HepG2 (cell line): Measurements from ENCODE around the gene ERV3-1. TPM values are rescaled to one million over a fixed set of nuclear protein-coding genes. Genes with fewer than 3 reads are reported as not detected.

ENCODE experiments used
- ARHGAP35 ChIP-seq: sonication (generic); formaldehyde crosslinking; IDR thresholded peaks from 2 replicates; pipeline ENCODE4 v1.9.0; 2022; ENCODE audit warnings: mild to moderate bottlenecking, inconsistent platforms, moderate library complexity, missing genetic modification reagents, borderline replicate concordance
- ARID2 ChIP-seq: sonication (generic); formaldehyde crosslinking; IDR thresholded peaks from 2 replicates; pipeline ENCODE4 v1.8.1; 2022; ENCODE audit warnings: mild to moderate bottlenecking, missing genetic modification reagents, borderline replicate concordance
- GPN1 ChIP-seq: sonication (generic); formaldehyde crosslinking; IDR thresholded peaks from 2 replicates; pipeline ENCODE4 v1.5.1; 2020; ENCODE audit warnings: missing genetic modification reagents, borderline replicate concordance
- HNRNPH1 ChIP-seq: fragments of 200-400 bp; formaldehyde crosslinking; optimal IDR thresholded peaks from 2 replicates; pipeline ENCODE3; 2017; ENCODE audit warnings: mild to moderate bottlenecking, low read depth, low read length
- KDM3A ChIP-seq: IDR thresholded peaks from 2 replicates; pipeline ENCODE4 v1.6.1; 2018; ENCODE audit warnings: low read depth, missing compliant biosample characterization
- MED1 ChIP-seq: sonication (generic); formaldehyde crosslinking; IDR thresholded peaks from 2 replicates; pipeline ENCODE4 v1.4.0; 2020; ENCODE audit warnings: missing genetic modification reagents
- NR1H2 ChIP-seq: sonication (generic); formaldehyde crosslinking; IDR thresholded peaks from 2 replicates; pipeline ENCODE4 v1.8.1; 2022; ENCODE audit warnings: low read depth, missing genetic modification reagents, borderline replicate concordance
- ONECUT2 ChIP-seq: sonication (generic); formaldehyde crosslinking; IDR thresholded peaks from 2 replicates; pipeline ENCODE4 v1.4.0; 2020; ENCODE audit warnings: missing genetic modification reagents
- RARA ChIP-seq: IDR thresholded peaks from 2 replicates; pipeline ENCODE4 v1.6.1; 2016; ENCODE audit warnings: missing genetic modification reagents, missing compliant biosample characterization
- RXRB ChIP-seq: IDR thresholded peaks from 2 replicates; pipeline ENCODE4 v1.6.1; 2016; ENCODE audit warnings: borderline replicate concordance, missing genetic modification reagents, missing compliant biosample characterization
- TRIM24 ChIP-seq: sonication (generic); formaldehyde crosslinking; IDR thresholded peaks from 2 replicates; pipeline ENCODE4 v1.8.0; 2022; ENCODE audit warnings: mild to moderate bottlenecking, missing genetic modification reagents
- ZBTB8A ChIP-seq: sonication (generic); formaldehyde crosslinking; IDR thresholded peaks from 2 replicates; pipeline ENCODE4 v1.4.0; 2020; ENCODE audit warnings: mild to moderate bottlenecking, low read depth, missing genetic modification reagents, borderline replicate concordance
- ZNF296 ChIP-seq: sonication (generic); formaldehyde crosslinking; conservative IDR thresholded peaks from 2 replicates; pipeline ENCODE4 v1.5.0; 2020; ENCODE audit warnings: mild to moderate bottlenecking, missing genetic modification reagents
- ZNF776 ChIP-seq: sonication (generic); formaldehyde crosslinking; IDR thresholded peaks from 2 replicates; pipeline ENCODE4 v1.4.0; 2020; ENCODE audit warnings: mild to moderate bottlenecking, missing genetic modification reagents
- ZNF777 ChIP-seq: sonication (generic); formaldehyde crosslinking; IDR thresholded peaks from 2 replicates; pipeline ENCODE4 v1.4.0; 2020; ENCODE audit warnings: missing genetic modification reagents
- polyA plus RNA-seq, 8 experiments: library from polyadenylated mRNA; depleted of rRNA in 3 of 8; stranded (reverse) in 7 of 8; unstranded in 1 of 8; fragments of >200 nt; fragmentation: Illumina TruSeq in 4 of 8; extraction: Trizol in 4 of 8; gene quantifications; 2 replicates each; pipeline versions ENCODE4 v1.2.1 to v1.2.3, GENCODE V29; 2011 to 2016; ENCODE audit warnings: low read depth in 4 of 8, missing spikeins in 1 of 8, mixed read lengths in 1 of 8; ENCODE audit not compliant: insufficient read depth in 1 of 8
- total RNA-seq, 5 experiments: library from RNA; depleted of rRNA; stranded (reverse); fragments of >200 nt; fragmentation: Illumina TruSeq; extraction: Trizol; gene quantifications; 2 replicates each; pipeline ENCODE4 v1.2.3, GENCODE V29; 2016; ENCODE audit warnings: low read depth in 1 of 5
- TF ChIP-seq, protein P1 (sequence below): IDR thresholded peaks from 2 replicates; pipeline ENCODE4 v1.6.1; 2012; ENCODE audit warnings: low read depth, low read length, improper control_type of control experiment
- TF ChIP-seq, protein P2 (sequence below): sonication (generic); formaldehyde crosslinking; IDR thresholded peaks from 2 replicates; pipeline ENCODE4 v1.8.0; 2022; ENCODE audit warnings: mild to moderate bottlenecking, missing genetic modification reagents; ENCODE audit not compliant: insufficient replicate concordance
- TF ChIP-seq, protein P3 (sequence below): IDR thresholded peaks from 2 replicates; pipeline ENCODE4 v1.6.1; 2016
- TF ChIP-seq, protein P4 (sequence below): sonication (generic); formaldehyde crosslinking; IDR thresholded peaks from 2 replicates; pipeline ENCODE4 v1.8.1; 2023; ENCODE audit warnings: mild to moderate bottlenecking, moderate library complexity, missing genetic modification reagents
- TF ChIP-seq, protein P5 (sequence below): sonication (generic); formaldehyde crosslinking; IDR thresholded peaks from 2 replicates; pipeline ENCODE4 v1.4.0; 2020; ENCODE audit warnings: missing genetic modification reagents

The ERV3-1 gene
- total and polyA plus RNA-seq, 2 of the 13 experiments (the other 11 are each of a cell fraction or from before 2014, with no cell fraction given): 20.4 to 86.3 TPM

DNA sequence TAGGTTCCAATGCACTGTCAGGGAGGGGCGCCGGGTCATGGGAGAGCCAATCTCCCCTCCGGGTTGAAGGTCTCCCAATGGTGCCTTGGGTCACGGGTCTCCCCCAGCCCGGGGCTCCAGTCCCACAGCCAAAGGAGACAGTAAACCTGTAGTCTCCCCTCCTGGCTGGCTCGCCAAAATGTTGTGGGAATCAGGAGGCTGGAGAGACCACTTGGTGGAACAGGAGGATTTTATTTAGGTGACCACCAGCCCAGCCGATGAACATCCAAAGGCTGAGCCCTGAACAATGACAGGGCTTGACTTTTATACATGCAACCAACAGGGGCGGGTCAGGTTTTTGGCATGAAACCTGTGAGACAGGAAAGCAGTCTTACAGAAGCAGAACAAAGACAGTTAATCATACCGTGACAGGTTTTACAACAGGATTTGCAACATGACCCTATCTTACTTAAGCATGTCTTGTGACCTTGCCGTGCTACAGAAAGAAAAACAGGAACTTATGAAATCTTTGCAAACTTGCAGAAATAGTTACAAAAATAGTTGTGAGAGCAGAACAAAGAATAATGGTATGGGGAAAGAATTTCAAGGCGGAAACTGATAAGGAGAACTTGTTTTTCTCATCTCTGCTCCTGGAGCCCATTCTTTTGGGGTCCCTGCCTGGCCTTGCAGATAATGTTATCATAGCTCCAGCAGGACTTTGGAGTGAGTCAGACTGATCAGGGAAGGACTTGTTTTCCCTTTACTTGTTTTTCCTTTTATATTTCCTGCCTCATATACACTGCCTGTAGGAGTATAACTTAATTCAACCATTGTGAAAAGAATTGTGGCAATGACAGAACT, 7.1 kb downstream of the ERV3-1 start (continued):
- TF ChIP-seq ARHGAP35 (CRISPR knock-in tag) (no peak), ZNF296 (no peak), NR1H2 (CRISPR knock-in tag) (no peak), ZNF777 (CRISPR knock-in tag) (no peak), ZBTB8A (CRISPR knock-in tag) (no peak), TRIM24 (peak; percentile 99), HNRNPH1 (no peak), RARA (CRISPR knock-in tag) (peak; percentile 95), ONECUT2 (CRISPR knock-in tag) (no peak), RXRB (CRISPR knock-in tag) (peak; percentile 95), KDM3A (CRISPR knock-in tag) (peak; percentile 61; the same call in 1 of the 2 replicates), MED1 (CRISPR knock-in tag) (peak; percentile 99), GPN1 (CRISPR knock-in tag) (no peak), ARID2 (CRISPR knock-in tag) (no peak; the same call in 1 of the 2 replicates), ZNF776 (CRISPR knock-in tag) (no peak)
- TF ChIP-seq, protein P1, sequence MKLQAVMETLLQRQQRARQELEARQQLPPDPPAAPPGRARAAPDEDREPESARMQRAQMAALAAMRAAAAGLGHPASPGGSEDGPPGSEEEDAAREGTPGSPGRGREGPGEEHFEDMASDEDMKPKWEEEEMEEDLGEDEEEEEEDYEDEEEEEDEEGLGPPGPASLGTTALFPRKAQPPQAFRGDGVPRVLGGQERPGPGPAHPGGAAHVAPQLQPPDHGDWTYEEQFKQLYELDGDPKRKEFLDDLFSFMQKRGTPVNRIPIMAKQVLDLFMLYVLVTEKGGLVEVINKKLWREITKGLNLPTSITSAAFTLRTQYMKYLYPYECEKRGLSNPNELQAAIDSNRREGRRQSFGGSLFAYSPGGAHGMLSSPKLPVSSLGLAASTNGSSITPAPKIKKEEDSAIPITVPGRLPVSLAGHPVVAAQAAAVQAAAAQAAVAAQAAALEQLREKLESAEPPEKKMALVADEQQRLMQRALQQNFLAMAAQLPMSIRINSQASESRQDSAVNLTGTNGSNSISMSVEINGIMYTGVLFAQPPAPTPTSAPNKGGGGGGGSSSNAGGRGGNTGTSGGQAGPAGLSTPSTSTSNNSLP: 0 out of 2 replicates have a peak, but pooled peaks have one; percentile 30
- TF ChIP-seq, protein P2, sequence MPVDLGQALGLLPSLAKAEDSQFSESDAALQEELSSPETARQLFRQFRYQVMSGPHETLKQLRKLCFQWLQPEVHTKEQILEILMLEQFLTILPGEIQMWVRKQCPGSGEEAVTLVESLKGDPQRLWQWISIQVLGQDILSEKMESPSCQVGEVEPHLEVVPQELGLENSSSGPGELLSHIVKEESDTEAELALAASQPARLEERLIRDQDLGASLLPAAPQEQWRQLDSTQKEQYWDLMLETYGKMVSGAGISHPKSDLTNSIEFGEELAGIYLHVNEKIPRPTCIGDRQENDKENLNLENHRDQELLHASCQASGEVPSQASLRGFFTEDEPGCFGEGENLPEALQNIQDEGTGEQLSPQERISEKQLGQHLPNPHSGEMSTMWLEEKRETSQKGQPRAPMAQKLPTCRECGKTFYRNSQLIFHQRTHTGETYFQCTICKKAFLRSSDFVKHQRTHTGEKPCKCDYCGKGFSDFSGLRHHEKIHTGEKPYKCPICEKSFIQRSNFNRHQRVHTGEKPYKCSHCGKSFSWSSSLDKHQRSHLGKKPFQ (CRISPR knock-in tag): no peak
- TF ChIP-seq, protein P3, sequence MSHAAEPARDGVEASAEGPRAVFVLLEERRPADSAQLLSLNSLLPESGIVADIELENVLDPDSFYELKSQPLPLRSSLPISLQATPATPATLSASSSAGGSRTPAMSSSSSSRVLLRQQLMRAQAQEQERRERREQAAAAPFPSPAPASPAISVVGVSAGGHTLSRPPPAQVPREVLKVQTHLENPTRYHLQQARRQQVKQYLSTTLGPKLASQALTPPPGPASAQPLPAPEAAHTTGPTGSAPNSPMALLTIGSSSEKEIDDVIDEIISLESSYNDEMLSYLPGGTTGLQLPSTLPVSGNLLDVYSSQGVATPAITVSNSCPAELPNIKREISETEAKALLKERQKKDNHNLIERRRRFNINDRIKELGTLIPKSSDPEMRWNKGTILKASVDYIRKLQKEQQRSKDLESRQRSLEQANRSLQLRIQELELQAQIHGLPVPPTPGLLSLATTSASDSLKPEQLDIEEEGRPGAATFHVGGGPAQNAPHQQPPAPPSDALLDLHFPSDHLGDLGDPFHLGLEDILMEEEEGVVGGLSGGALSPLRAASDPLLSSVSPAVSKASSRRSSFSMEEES (CRISPR knock-in tag): peak; percentile 99
- TF ChIP-seq, protein P4, sequence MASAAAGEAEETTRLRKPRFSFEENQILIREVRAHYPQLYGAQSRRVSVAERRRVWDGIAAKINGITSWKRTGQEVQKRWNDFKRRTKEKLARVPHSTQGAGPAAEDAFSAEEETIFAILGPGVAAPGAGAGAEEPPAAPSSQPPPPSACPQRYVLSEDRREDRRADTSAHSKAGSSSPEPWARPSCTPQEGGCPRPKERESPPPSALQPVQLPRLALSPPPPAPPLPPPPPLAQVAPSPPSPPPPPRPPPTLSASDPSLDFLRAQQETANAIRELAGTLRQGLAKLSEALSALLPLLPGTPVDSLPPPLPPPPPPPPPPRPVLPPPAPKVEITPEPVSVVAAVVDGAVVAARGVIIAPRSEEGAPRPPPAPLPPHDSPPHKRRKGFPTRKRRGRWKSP (CRISPR knock-in tag): peak; percentile 88; the same call in 1 of the 2 replicates
- TF ChIP-seq, protein P5, sequence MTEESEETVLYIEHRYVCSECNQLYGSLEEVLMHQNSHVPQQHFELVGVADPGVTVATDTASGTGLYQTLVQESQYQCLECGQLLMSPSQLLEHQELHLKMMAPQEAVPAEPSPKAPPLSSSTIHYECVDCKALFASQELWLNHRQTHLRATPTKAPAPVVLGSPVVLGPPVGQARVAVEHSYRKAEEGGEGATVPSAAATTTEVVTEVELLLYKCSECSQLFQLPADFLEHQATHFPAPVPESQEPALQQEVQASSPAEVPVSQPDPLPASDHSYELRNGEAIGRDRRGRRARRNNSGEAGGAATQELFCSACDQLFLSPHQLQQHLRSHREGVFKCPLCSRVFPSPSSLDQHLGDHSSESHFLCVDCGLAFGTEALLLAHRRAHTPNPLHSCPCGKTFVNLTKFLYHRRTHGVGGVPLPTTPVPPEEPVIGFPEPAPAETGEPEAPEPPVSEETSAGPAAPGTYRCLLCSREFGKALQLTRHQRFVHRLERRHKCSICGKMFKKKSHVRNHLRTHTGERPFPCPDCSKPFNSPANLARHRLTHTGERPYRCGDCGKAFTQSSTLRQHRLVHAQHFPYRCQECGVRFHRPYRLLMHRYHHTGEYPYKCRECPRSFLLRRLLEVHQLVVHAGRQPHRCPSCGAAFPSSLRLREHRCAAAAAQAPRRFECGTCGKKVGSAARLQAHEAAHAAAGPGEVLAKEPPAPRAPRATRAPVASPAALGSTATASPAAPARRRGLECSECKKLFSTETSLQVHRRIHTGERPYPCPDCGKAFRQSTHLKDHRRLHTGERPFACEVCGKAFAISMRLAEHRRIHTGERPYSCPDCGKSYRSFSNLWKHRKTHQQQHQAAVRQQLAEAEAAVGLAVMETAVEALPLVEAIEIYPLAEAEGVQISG (CRISPR knock-in tag): 0 out of 2 replicates have a peak, but pooled peaks have one; percentile 19
